Measurements from ENCODE around the gene EYS. TPM values are rescaled to one million over a fixed set of nuclear protein-coding genes. Genes with fewer than 3 reads are reported as not detected.

EYS gene
- total RNA-seq, 5 donors from 2014 or later (not counting 1 experiment from before 2014, with no cell fraction given): not detected

GRCh38 chr6:64123761-64124633 lies 1583.0 kb downstream of the EYS start:
- no peak overlapping the region for H3K4me3 Mint-ChIP-seq
- Histone ChIP-seq H3K27ac (ENCODE audit: low read length) (no peak overlapping the region), H3K4me3 (ENCODE audit: control insufficient read depth in 1 of 2, extremely low read depth in 1 of 2, low read length in 1 of 2) (no peak overlapping the region), H3K27me3 (replicated peaks in 1 of 2; ENCODE audit: control insufficient read depth in 2 of 2, extremely low read depth in 1 of 2, insufficient read depth in 2 of 2, low read length in 1 of 2) (no peaks in the 10 kb centered on the region), H3K4me1 (ENCODE audit: control insufficient read depth in 1 of 2, extremely low read depth in 1 of 2, insufficient read depth in 2 of 2, low read length in 2 of 2) (no peaks in the 10 kb centered on the region), H3K9me3 (no peaks in the 10 kb centered on the region), H3K36me3 (ENCODE audit: control insufficient read depth in 2 of 2, extremely low read depth in 1 of 2, insufficient read depth in 1 of 2, low read length in 1 of 2) (no peaks in the 10 kb centered on the region)
- H3K27me3 Mint-ChIP-seq: no peaks in the 10 kb centered on the region
- ChIA-PET CTCF (no interaction called here), POLR2A (no interaction called here)
- no peak overlapping the region for H3K27ac Mint-ChIP-seq
- WGBS (ENCODE audit: insufficient coverage): 29% methylated on average over 1 of the region's 5 CpGs
- H3K9me3 Mint-ChIP-seq: peaks cover 0 to 17% (median 5%) of the 10 kb centered on the region in 3 donors
- H3K36me3 Mint-ChIP-seq: no peaks in the 10 kb centered on the region
- DNase-seq (no peak), ATAC-seq (replicated peaks in 1 of 4) (no peak)
- H3K4me1 Mint-ChIP-seq: no peaks in the 10 kb centered on the region

- CTCF ChIA-PET: no interaction called here
- Mint-ChIP-seq H3K9me3 (peaks cover 7 to 17% (median 8%) of the 10 kb centered on the region in 3 donors), H3K27ac (no peak overlapping the region), H3K36me3 (no peaks in the 10 kb centered on the region), H3K4me3 (no peak overlapping the region), H3K4me1 (no peaks in the 10 kb centered on the region), H3K27me3 (no peaks in the 10 kb centered on the region)
- DNase-seq (no peak), ATAC-seq (replicated peaks in 1 of 4) (no peak)
- no peaks in the 10 kb centered on the region for H3K9me3 ChIP-seq
- H3K4me1 ChIP-seq (ENCODE audit: control insufficient read depth in 1 of 2, extremely low read depth in 1 of 2, insufficient read depth in 2 of 2, low read length in 2 of 2): no peaks in the 10 kb centered on the region
- POLR2A ChIA-PET: no interaction called here
- H3K4me3 ChIP-seq (ENCODE audit: control insufficient read depth in 1 of 2, extremely low read depth in 1 of 2, low read length in 1 of 2): no peak overlapping the region
- H3K27me3 ChIP-seq (replicated peaks in 1 of 2; ENCODE audit: control insufficient read depth in 2 of 2, extremely low read depth in 1 of 2, insufficient read depth in 2 of 2, low read length in 1 of 2): no peaks in the 10 kb centered on the region
- H3K36me3 ChIP-seq (ENCODE audit: control insufficient read depth in 2 of 2, extremely low read depth in 1 of 2, insufficient read depth in 1 of 2, low read length in 1 of 2): no peaks in the 10 kb centered on the region
- H3K27ac ChIP-seq (ENCODE audit: low read length): no peak overlapping the region
- WGBS (ENCODE audit: insufficient coverage): no CpG with 5 or more reads among the region's 4 CpGs
Measured at GRCh38 chr6:64122712-64123375, 1584.2 kb downstream of the EYS start.

DNA sequence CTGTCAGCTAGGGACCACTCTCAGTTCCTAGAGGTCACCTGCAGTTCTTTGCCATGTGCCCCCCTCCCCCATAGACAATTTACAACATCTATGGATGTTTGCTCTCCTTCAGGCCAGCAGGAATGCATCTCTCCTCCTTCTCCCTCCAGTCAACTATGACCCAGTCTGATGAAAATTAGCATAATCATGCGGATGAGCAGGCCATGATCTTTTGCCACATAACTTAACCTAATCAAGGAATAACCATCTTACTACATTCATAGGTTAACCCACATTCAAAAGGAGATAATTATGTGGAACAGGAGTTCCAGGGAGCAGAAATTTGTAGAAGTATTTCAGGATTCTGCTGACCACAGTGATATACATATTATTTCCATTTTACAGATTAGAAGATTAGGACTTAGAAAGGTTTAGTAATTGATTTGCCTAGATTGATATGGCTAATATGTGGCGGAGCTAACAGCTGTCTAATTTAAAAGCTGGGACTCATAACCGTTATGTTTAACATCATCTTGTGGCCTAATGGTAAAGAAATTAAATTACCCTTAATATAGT lies 1585.9 kb downstream of the EYS start:
- ChIA-PET CTCF (interaction anchor here (0.7 to 0.9 kb wide), 2 partner anchors 15 to 881 kb away, joined by 3 read pairs; no protein-coding TSS in a partner anchor), POLR2A (no interaction called here)
- Mint-ChIP-seq H3K4me1 (no peaks in the 10 kb centered on the region), H3K4me3 (no peak overlapping the region), H3K27me3 (no peaks in the 10 kb centered on the region), H3K36me3 (no peaks in the 10 kb centered on the region), H3K27ac (no peak overlapping the region), H3K9me3 (peaks cover 15 to 24% (median 16%) of the 10 kb centered on the region in 3 donors)
- no peaks in the 10 kb centered on the region for H3K9me3 ChIP-seq
- no peak for DNase-seq
- no CpG with 5 or more reads among the region's 3 CpGs for WGBS (ENCODE audit: insufficient coverage)
- H3K4me1 ChIP-seq (ENCODE audit: control insufficient read depth in 1 of 2, extremely low read depth in 1 of 2, insufficient read depth in 2 of 2, low read length in 2 of 2): no peaks in the 10 kb centered on the region
- no peak overlapping the region for H3K27ac ChIP-seq (ENCODE audit: low read length)
- H3K36me3 ChIP-seq (ENCODE audit: control insufficient read depth in 2 of 2, extremely low read depth in 1 of 2, insufficient read depth in 1 of 2, low read length in 1 of 2): no peaks in the 10 kb centered on the region
- no peak overlapping the region for H3K4me3 ChIP-seq (ENCODE audit: control insufficient read depth in 1 of 2, extremely low read depth in 1 of 2, low read length in 1 of 2)
- ATAC-seq (replicated peaks in 1 of 4): no peak
- H3K27me3 ChIP-seq (replicated peaks in 1 of 2; ENCODE audit: control insufficient read depth in 2 of 2, extremely low read depth in 1 of 2, insufficient read depth in 2 of 2, low read length in 1 of 2): no peaks in the 10 kb centered on the region

GRCh38 chr6:64113704-64114103 lies 1593.3 kb downstream of the EYS start:
- no peaks in the 10 kb centered on the region for H3K4me1 ChIP-seq (ENCODE audit: control insufficient read depth in 1 of 2, extremely low read depth in 1 of 2, insufficient read depth in 2 of 2, low read length in 2 of 2)
- no peaks in the 10 kb centered on the region for H3K9me3 ChIP-seq
- H3K27me3 Mint-ChIP-seq: no peaks in the 10 kb centered on the region
- ChIA-PET POLR2A (no interaction called here), CTCF (no interaction called here)
- no peaks in the 10 kb centered on the region for H3K4me1 Mint-ChIP-seq
- no peaks in the 10 kb centered on the region for H3K36me3 ChIP-seq (ENCODE audit: control insufficient read depth in 2 of 2, extremely low read depth in 1 of 2, insufficient read depth in 1 of 2, low read length in 1 of 2)
- H3K36me3 Mint-ChIP-seq: no peaks in the 10 kb centered on the region
- H3K9me3 Mint-ChIP-seq: peaks cover 17 to 32% (median 17%) of the 10 kb centered on the region in 3 donors
- no peak overlapping the region for H3K27ac ChIP-seq (ENCODE audit: low read length)
- no peak for ATAC-seq (replicated peaks in 1 of 4)
- H3K4me3 ChIP-seq (ENCODE audit: control insufficient read depth in 1 of 2, extremely low read depth in 1 of 2, low read length in 1 of 2): no peak overlapping the region
- no peak for DNase-seq
- H3K27ac Mint-ChIP-seq: no peak overlapping the region
- no peaks in the 10 kb centered on the region for H3K27me3 ChIP-seq (replicated peaks in 1 of 2; ENCODE audit: control insufficient read depth in 2 of 2, extremely low read depth in 1 of 2, insufficient read depth in 2 of 2, low read length in 1 of 2)
- WGBS (ENCODE audit: insufficient coverage): no CpG with 5 or more reads among the region's 3 CpGs
- H3K4me3 Mint-ChIP-seq: no peak overlapping the region

DNA sequence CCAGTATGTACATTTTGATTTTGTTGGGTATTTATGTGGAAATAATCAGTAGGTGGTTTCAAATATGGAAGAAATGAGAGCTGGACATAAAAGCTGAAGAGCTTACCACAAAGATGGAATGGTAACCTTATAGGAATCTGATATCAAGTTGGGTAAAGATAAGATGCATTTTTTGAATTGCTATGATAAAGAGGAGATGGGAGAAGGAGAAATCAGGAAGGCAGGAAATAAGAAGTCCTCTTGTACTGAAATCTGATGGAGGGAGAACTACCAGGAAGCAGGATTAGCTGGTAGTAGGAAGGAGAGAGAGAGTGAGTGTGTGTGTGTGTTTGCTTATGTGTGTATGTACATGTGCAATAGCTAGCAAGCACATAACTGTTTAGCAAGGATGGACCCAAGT lies 1603.0 kb downstream of the EYS start:
- Mint-ChIP-seq H3K4me3 (no peak overlapping the region), H3K27ac (no peak overlapping the region), H3K36me3 (no peaks in the 10 kb centered on the region), H3K4me1 (no peaks in the 10 kb centered on the region), H3K27me3 (no peaks in the 10 kb centered on the region), H3K9me3 (peaks cover 0 to 15% (median 7%) of the 10 kb centered on the region in 3 donors)
- ATAC-seq (replicated peaks in 1 of 4): no peak
- Histone ChIP-seq H3K27ac (ENCODE audit: low read length) (no peak overlapping the region), H3K4me3 (ENCODE audit: control insufficient read depth in 1 of 2, extremely low read depth in 1 of 2, low read length in 1 of 2) (no peak overlapping the region), H3K4me1 (ENCODE audit: control insufficient read depth in 1 of 2, extremely low read depth in 1 of 2, insufficient read depth in 2 of 2, low read length in 2 of 2) (no peaks in the 10 kb centered on the region), H3K9me3 (no peaks in the 10 kb centered on the region), H3K36me3 (ENCODE audit: control insufficient read depth in 2 of 2, extremely low read depth in 1 of 2, insufficient read depth in 1 of 2, low read length in 1 of 2) (no peaks in the 10 kb centered on the region), H3K27me3 (replicated peaks in 1 of 2; ENCODE audit: control insufficient read depth in 2 of 2, extremely low read depth in 1 of 2, insufficient read depth in 2 of 2, low read length in 1 of 2) (no peaks in the 10 kb centered on the region)
- ChIA-PET CTCF (no interaction called here), POLR2A (no interaction called here)
- DNase-seq: no peak

- H3K9me3 Mint-ChIP-seq: peaks cover 0 to 17% (median 4%) of the 10 kb centered on the region in 3 donors
- H3K36me3 Mint-ChIP-seq: no peaks in the 10 kb centered on the region
- Histone ChIP-seq H3K9me3 (no peaks in the 10 kb centered on the region), H3K36me3 (ENCODE audit: control insufficient read depth in 2 of 2, extremely low read depth in 1 of 2, insufficient read depth in 1 of 2, low read length in 1 of 2) (no peaks in the 10 kb centered on the region), H3K27ac (ENCODE audit: low read length) (no peak overlapping the region), H3K4me3 (ENCODE audit: control insufficient read depth in 1 of 2, extremely low read depth in 1 of 2, low read length in 1 of 2) (no peak overlapping the region), H3K27me3 (replicated peaks in 1 of 2; ENCODE audit: control insufficient read depth in 2 of 2, extremely low read depth in 1 of 2, insufficient read depth in 2 of 2, low read length in 1 of 2) (no peaks in the 10 kb centered on the region), H3K4me1 (ENCODE audit: control insufficient read depth in 1 of 2, extremely low read depth in 1 of 2, insufficient read depth in 2 of 2, low read length in 2 of 2) (no peaks in the 10 kb centered on the region)
- WGBS (ENCODE audit: insufficient coverage): no CpG with 5 or more reads among the region's 1 CpG
- no peak overlapping the region for H3K27ac Mint-ChIP-seq
- ChIA-PET CTCF (no interaction called here), POLR2A (no interaction called here)
- DNase-seq (no peak), ATAC-seq (replicated peaks in 1 of 4) (no peak)
- no peaks in the 10 kb centered on the region for H3K27me3 Mint-ChIP-seq
- no peaks in the 10 kb centered on the region for H3K4me1 Mint-ChIP-seq
- H3K4me3 Mint-ChIP-seq: no peak overlapping the region
Measured at GRCh38 chr6:64103480-64103879, 1603.5 kb downstream of the EYS start.
